ENCODE results near the gene DICER1. TPM values are rescaled to one million over a fixed set of nuclear protein-coding genes. Genes with fewer than 3 reads are reported as not detected.
"Not testable (repeated sequence)": the region's sequence is repeated elsewhere in the genome, so short reads cannot be mapped to it uniquely, and the experiment has no call there.

DICER1 gene
- total RNA-seq, 1 donor from 2014 or later = 58.9 TPM

DNA sequence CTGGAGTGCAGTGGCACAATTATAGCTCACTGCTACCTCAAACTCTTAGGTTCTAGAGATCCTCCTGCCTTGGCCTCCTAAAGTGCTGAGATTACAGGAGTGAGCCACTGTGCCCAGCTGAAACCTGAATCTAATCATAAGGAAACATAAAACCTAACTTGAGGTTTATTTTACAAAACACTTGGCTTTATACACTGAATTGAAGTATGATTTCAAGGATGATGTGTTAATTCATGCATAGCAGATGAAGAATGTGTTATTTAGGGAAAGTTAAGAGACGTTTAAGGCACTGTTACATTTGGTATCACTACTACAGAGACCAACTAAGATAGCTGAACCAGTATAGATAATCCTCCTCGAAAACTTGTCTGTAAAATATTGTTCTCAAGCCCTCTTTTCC, 6.4 kb downstream of the DICER1 start:
- intact Hi-C loops (cut with micrococcal nuclease) = loop anchor here (10.0 kb wide), 1 partner anchor 1946 kb away; the partner anchor contains the start of genes GON7 and UBR7

- intact Hi-C loops (cut with micrococcal nuclease) = no loop called here
Measured at GRCh38 chr14:95149441-95149840, 7.9 kb downstream of the DICER1 start.

DNA sequence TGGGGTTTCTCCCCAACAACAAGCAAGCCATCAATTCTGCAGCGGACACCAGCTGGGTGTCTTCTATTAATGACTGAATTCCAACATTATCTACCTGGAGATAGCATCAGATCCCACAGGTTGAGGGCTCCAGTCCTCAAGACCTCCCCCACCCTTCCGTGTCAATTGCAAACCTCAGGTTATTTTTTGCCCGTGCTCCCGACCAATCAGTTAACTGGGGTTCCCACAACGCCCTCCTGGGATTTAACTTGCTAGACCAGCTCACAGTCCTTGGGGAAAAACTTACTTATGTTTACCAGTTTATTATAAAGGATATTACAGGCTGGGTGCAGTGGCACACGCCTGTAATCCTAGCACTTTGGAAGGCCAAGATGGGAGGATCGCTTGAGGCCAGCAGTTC, 9.7 kb downstream of the DICER1 start:
- intact Hi-C loops (cut with micrococcal nuclease) = no loop called here

DNA sequence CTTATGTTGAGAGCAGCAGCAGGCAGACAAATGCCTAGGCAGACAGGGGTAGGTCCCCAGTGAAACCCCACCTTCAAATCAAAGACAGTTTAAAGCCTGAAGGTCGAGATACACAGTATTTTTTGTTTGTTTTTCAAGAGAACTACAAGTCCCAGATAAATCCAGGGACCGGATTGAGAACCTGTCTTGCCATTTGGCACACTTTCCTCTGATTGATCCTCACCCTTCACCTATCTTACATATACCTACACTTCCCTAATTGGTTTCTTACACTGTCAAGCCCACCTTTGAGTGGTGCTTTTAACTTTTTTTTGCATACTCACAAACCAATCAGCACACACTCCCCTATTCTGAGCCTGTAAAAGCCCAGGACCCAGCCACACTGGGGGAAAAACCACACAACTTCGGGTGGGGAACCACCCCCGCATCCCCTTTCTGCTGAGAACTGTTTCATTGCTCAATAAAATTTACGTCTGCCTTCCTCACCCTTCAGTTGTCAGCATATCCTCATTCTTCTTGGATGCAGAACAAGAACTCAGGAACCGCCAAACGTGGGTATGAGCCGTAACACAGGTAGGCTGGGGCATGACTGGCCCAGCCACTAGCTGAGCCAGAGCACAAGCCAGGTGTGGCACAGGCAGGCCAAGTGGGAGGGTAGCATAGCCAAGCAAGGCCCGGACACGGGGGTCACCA, 11.1 kb downstream of the DICER1 start:
- intact Hi-C loops (cut with micrococcal nuclease) = no loop called here

DNA sequence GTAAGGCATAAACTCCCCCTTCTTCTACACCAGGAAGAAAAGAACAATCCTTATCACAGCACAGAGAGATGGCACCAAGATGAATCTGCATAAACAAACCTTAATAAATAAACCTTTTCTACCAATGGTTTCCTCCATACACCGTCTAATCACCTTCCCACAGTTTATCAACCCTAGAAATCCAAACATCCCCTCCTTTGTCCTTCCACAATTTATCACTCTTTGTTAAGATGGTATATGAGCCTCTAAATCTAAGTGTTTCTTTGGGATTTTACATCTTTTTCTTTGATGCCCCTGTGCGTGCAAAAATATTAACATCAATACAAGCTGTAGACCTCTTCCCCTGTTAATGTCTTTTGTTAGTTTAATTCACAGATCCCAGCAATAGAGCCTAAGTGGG, 12.5 kb downstream of the DICER1 start:
- intact Hi-C loops (cut with micrococcal nuclease) = no loop called here

DNA sequence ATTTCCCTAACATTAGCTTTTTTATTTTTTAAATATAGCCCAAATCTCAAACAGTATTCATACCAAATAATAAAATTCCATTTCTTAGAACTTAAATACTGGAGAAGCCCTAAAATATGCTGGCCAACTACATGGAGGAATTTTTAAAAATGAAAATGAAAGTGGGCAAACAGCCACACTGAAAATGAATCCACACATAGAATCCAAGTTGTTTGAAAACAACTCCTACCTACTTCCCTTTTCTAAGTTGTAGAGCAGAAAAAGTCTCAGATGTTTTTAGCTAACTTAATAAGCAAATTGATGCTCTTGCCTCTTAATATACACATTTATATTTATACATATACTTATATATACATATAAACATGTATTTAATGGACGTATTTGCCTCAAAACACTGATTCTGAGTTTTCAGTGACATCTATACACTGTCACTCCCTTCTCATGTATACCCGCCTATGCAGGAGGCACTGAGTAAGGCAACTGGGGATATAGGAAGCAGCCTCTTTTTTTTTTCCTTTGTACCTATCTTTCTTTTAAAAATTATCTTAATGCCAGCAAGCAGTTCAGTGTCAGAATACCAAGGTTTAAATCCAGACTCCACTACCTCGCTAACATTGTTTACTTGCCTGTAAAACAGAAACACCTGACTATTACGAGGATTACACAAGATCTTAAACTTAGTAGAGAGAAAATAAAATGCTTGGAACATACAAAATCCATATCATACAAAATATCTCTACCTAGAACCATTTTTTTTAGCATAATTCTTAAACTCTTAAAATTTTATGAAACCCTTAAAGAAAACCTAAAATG, 13.3 kb downstream of the DICER1 start:
- intact Hi-C loops (cut with micrococcal nuclease) = no loop called here

GRCh38 chr14:95142208-95142607, 15.1 kb downstream of the DICER1 start:
- intact Hi-C loops (cut with micrococcal nuclease) = no loop called here

GRCh38 chr14:95141684-95142083, 15.6 kb downstream of the DICER1 start:
- intact Hi-C loops (cut with micrococcal nuclease) = no loop called here

GRCh38 chr14:95140060-95140858, 17.1 kb downstream of the DICER1 start:
- intact Hi-C loops (cut with micrococcal nuclease) = no loop called here

GRCh38 chr14:95138876-95139275, 18.5 kb downstream of the DICER1 start:
- intact Hi-C loops (cut with micrococcal nuclease) = no loop called here

- intact Hi-C loops (cut with micrococcal nuclease) = not testable (repeated sequence)
Measured at GRCh38 chr14:95138455-95138854, 18.9 kb downstream of the DICER1 start.

- intact Hi-C loops (cut with micrococcal nuclease) = no loop called here
Measured at GRCh38 chr14:95137804-95138167, 19.5 kb downstream of the DICER1 start.

- intact Hi-C loops (cut with micrococcal nuclease) = no loop called here
Measured at GRCh38 chr14:95137164-95137803, 20.0 kb downstream of the DICER1 start.

GRCh38 chr14:95136631-95137030, 20.7 kb downstream of the DICER1 start:
- intact Hi-C loops (cut with micrococcal nuclease) = no loop called here

GRCh38 chr14:95134304-95134933, 22.9 kb downstream of the DICER1 start:
- intact Hi-C loops (cut with micrococcal nuclease) = no loop called here

DNA sequence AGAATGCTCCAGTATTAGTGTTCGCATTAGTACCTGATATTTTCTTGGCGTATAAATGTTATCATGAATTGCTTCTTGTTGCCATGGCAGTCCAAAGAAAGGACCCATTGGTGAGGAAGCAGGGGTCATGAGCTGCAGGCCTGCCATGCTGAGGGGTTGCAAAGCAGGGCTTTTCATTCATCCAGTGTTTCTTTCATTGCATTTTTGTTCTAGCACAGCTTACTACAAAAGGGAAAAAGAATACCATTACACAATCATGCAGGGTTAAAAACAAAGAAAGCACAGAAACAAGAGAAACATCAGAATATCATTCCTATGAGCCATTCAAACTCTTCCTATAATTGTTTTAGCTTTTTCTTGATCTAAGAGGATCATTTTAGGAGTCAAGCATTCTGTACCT, 24.0 kb downstream of the DICER1 start:
- intact Hi-C loops (cut with micrococcal nuclease) = no loop called here

GRCh38 chr14:95132760-95133159, 24.6 kb downstream of the DICER1 start:
- intact Hi-C loops (cut with micrococcal nuclease) = no loop called here

- intact Hi-C loops (cut with micrococcal nuclease) = no loop called here
Measured at GRCh38 chr14:95130549-95130948, 26.8 kb downstream of the DICER1 start.

DNA sequence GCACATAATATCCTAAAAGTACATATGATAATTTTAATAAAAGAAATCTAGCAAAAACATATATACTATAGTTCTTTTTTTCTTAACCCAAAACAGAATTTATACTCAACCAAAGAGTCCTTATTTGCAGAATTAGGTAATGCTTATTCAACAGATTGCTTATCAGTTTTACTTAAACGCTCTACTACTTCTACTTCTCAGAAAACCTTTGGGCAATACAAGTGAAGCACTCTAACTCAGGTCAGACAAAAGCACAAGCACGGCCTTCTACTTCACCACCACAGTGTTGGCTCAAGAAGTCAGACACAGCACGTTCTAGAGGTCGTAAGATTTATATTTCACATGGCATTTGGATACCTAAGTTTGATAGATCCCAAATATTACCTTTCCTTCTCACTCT, 29.2 kb downstream of the DICER1 start:
- intact Hi-C loops (cut with micrococcal nuclease) = no loop called here

GRCh38 chr14:95127531-95127911, 29.8 kb downstream of the DICER1 start:
- intact Hi-C loops (cut with micrococcal nuclease) = no loop called here

GRCh38 chr14:95126906-95127530, 30.3 kb downstream of the DICER1 start:
- intact Hi-C loops (cut with micrococcal nuclease) = no loop called here

Measured in T-helper 1 cell treated with Interleukin-12 subunit alpha and Interleukin-12 subunit beta and Interleukin-4 antibody, amounts not matched to agents 30 ng/mL and 1 ng/mL, for 36 hours (primary cell).